Right atrium auricular region (tissue), 2 donors: ENCODE results near the gene PRKCH. TPM values are rescaled to one million over a fixed set of nuclear protein-coding genes. Genes with fewer than 3 reads are reported as not detected.

Experiments used
- DNase-seq: peaks from one replicate; pipeline ENCODE4 v3.0.0-alpha.2; 2019; ENCODE audit warnings: low spot score
- H3K27ac ChIP-seq, 2 donors: fragments of 200-600 bp; sonication (generic); 1 replicate in 1 of 2; 2 replicates in 1 of 2; pipeline ENCODE4 v1.5.1; 2016 to 2019
- H3K27me3 ChIP-seq, 2 donors: fragments of 200-600 bp; sonication (generic); one replicate each; pipeline versions ENCODE4 v1.5.1 to v1.6.0; 2017 to 2019
- H3K36me3 ChIP-seq: fragments of 200-600 bp; sonication (generic); one replicate; pipeline ENCODE4 v1.5.1; 2016
- H3K4me1 ChIP-seq, 2 donors: fragments of 200-600 bp; sonication (generic); one replicate each; pipeline versions ENCODE4 v1.5.1 to v1.6.0; 2017 to 2019
- H3K4me3 ChIP-seq, 2 donors: fragments of 200-600 bp; sonication (generic); 1 replicate in 1 of 2; 2 replicates in 1 of 2; pipeline ENCODE4 v1.5.1; 2017 to 2019; ENCODE audit warnings: mild to moderate bottlenecking in 1 of 2, moderate library complexity in 1 of 2
- H3K9me3 ChIP-seq, 2 donors: fragments of 200-600 bp; sonication (generic); one replicate each; pipeline ENCODE4 v1.5.1; 2019
- CTCF ChIP-seq, 2 donors: fragments of 200-600 bp; sonication (generic); IDR thresholded peaks; one replicate each; pipeline ENCODE4 v1.5.1; 2019; ENCODE audit warnings: antibody characterized with exemption in 2 of 2
- total RNA-seq, 2 donors: library from RNA; depleted of rRNA; stranded (reverse); fragments of >200 nt; gene quantifications; one replicate each; pipeline ENCODE4 v1.1.0, GENCODE V29; 2016

Gene PRKCH
- total RNA-seq, 2 donors from 2014 or later = 24.9 to 40.3 TPM

GRCh38 chr14:61559641-61560201 lies 238.3 kb downstream of the PRKCH start:
- H3K27ac ChIP-seq = peak overlapping the region; percentile 72 to 84

GRCh38 chr14:61560323-61560722 lies 238.9 kb downstream of the PRKCH start:
- Histone ChIP-seq H3K4me3 (peak overlapping the region in 1 of 2 donors; percentile 16), H3K27me3 (no peaks in the 10 kb centered on the region), H3K9me3 (no peaks in the 10 kb centered on the region), H3K4me1 (peaks cover 0 to 37% of the 10 kb centered on the region in 2 donors), H3K36me3 (no peaks in the 10 kb centered on the region), H3K27ac (peak overlapping the region; percentile 72 to 84)
- TF ChIP-seq CTCF (IDR thresholded peaks at IDR 0.05) = no peak
- DNase-seq = peak; percentile 50

More at GRCh38 chr14:61559641-61560201, 238.3 kb downstream of the PRKCH start:
- Histone ChIP-seq H3K9me3 (no peaks in the 10 kb centered on the region), H3K36me3 (no peaks in the 10 kb centered on the region), H3K4me1 (peaks cover 0 to 43% of the 10 kb centered on the region in 2 donors), H3K4me3 (peak overlapping the region in 1 of 2 donors; percentile 16), H3K27me3 (no peaks in the 10 kb centered on the region)
- DNase-seq = peak; percentile 55
- TF ChIP-seq CTCF (IDR thresholded peaks at IDR 0.05) = no peak

- no peak overlapping the region for H3K4me3 ChIP-seq
- H3K4me1 ChIP-seq = peaks cover 0 to 32% of the 10 kb centered on the region in 2 donors
- no peaks in the 10 kb centered on the region for H3K27me3 ChIP-seq
- DNase-seq = no peak
- no peaks in the 10 kb centered on the region for H3K36me3 ChIP-seq
- H3K27ac ChIP-seq = peak overlapping the region; percentile 72 to 84
- no peak for TF ChIP-seq CTCF (IDR thresholded peaks at IDR 0.05)
- no peaks in the 10 kb centered on the region for H3K9me3 ChIP-seq
Measured at GRCh38 chr14:61561104-61561503, 239.7 kb downstream of the PRKCH start.

GRCh38 chr14:61561657-61562276 lies 240.4 kb downstream of the PRKCH start:
- DNase-seq = peak; percentile 82
- TF ChIP-seq CTCF (IDR thresholded peaks at IDR 0.05) = no peak
- no peaks in the 10 kb centered on the region for H3K27me3 ChIP-seq

GRCh38 chr14:61562321-61563161 lies 241.2 kb downstream of the PRKCH start:
- Histone ChIP-seq H3K4me1 (peaks cover 0 to 43% of the 10 kb centered on the region in 2 donors), H3K4me3 (no peak overlapping the region), H3K27me3 (no peaks in the 10 kb centered on the region), H3K36me3 (no peaks in the 10 kb centered on the region), H3K27ac (peak overlapping the region; percentile 72 to 84), H3K9me3 (no peaks in the 10 kb centered on the region)
- peak; percentile 54 for DNase-seq
- TF ChIP-seq CTCF (IDR thresholded peaks at IDR 0.05) = no peak

More at GRCh38 chr14:61561657-61562276, 240.4 kb downstream of the PRKCH start:
- Histone ChIP-seq H3K27ac (peak overlapping the region; percentile 72 to 84), H3K4me1 (peaks cover 0 to 38% of the 10 kb centered on the region in 2 donors), H3K36me3 (no peaks in the 10 kb centered on the region), H3K4me3 (no peak overlapping the region), H3K9me3 (no peaks in the 10 kb centered on the region)
